OCI-LY1 (cell line): ENCODE measurements around the gene ZBTB46.
"Not testable (repeated sequence)": the region's sequence is repeated elsewhere in the genome, so short reads cannot be mapped to it uniquely, and the experiment has no call there.

Experiments used
- H2AFZ ChIP-seq: fragments of 200-600 bp; sonication (generic), shearing (Covaris generic); 2 replicates; pipeline ENCODE4 v1.6.0; 2014; ENCODE audit warnings: antibody characterized with exemption, mild to moderate bottlenecking, low read length
- H3F3A ChIP-seq: fragments of 200-600 bp; sonication (generic), shearing (Covaris generic); 2 replicates; pipeline ENCODE4 v1.6.0; 2014; ENCODE audit warnings: mild to moderate bottlenecking, antibody characterized with exemption, low read length, moderate library complexity; ENCODE audit not compliant: insufficient read depth
- H3K27ac ChIP-seq: fragments of 200-600 bp; sonication (generic); 2 replicates; pipeline ENCODE4 v1.5.1; 2014; ENCODE audit warnings: low read length, mixed run types, mild to moderate bottlenecking, low read depth; ENCODE audit not compliant: poor library complexity, severe bottlenecking
- H3K27me3 ChIP-seq: fragments of 200-600 bp; sonication (generic); 2 replicates; pipeline ENCODE4 v1.6.0; 2014; ENCODE audit warnings: antibody characterized with exemption, mild to moderate bottlenecking, low read length, moderate library complexity; ENCODE audit not compliant: insufficient read depth
- H3K36me3 ChIP-seq: fragments of 200-600 bp; sonication (generic); 2 replicates; pipeline ENCODE4 v1.6.1; 2014; ENCODE audit warnings: mild to moderate bottlenecking, antibody characterized with exemption, low read length, moderate library complexity, mixed read lengths; ENCODE audit not compliant: insufficient read depth
- H3K4me1 ChIP-seq: fragments of 200-600 bp; sonication (generic); 2 replicates; pipeline ENCODE4 v1.5.1; 2014; ENCODE audit warnings: mild to moderate bottlenecking, low read length, moderate library complexity; ENCODE audit not compliant: insufficient read depth, severe bottlenecking
- H3K4me2 ChIP-seq: fragments of 200-600 bp; sonication (generic), shearing (Covaris generic); 2 replicates; pipeline ENCODE4 v1.6.1; 2014; ENCODE audit warnings: low read length
- H3K4me3 ChIP-seq: fragments of 200-600 bp; sonication (generic); 2 replicates; pipeline ENCODE4 v1.5.1; 2014; ENCODE audit warnings: low read length, low read depth, mild to moderate bottlenecking, mixed read lengths; ENCODE audit not compliant: poor library complexity, severe bottlenecking
- H3K79me2 ChIP-seq: fragments of 200-600 bp; shearing (Covaris generic); 2 replicates; pipeline ENCODE4 v1.6.1; 2016; ENCODE audit warnings: mixed run types, low read length, mixed read lengths; ENCODE audit not compliant: insufficient read depth
- H3K9ac ChIP-seq: fragments of 200-600 bp; sonication (generic), shearing (Covaris generic); 2 replicates; pipeline ENCODE4 v1.6.1; 2014; ENCODE audit warnings: mild to moderate bottlenecking, low read length, mixed read lengths
- H3K9me2 ChIP-seq: fragments of 200-600 bp; sonication (generic), shearing (Covaris generic); 2 replicates; pipeline ENCODE4 v1.6.1; 2014; ENCODE audit warnings: low read depth, mild to moderate bottlenecking, low read length, mixed read lengths
- H3K9me3 ChIP-seq: fragments of 200-600 bp; shearing (Covaris generic); 2 replicates; pipeline ENCODE4 v1.6.1; 2014; ENCODE audit warnings: low read length, mixed read lengths
- H4K20me1 ChIP-seq: fragments of 200-600 bp; sonication (generic), shearing (Covaris generic); 2 replicates; pipeline ENCODE4 v1.6.0; 2016; ENCODE audit warnings: mild to moderate bottlenecking, low read length; ENCODE audit not compliant: insufficient read depth
- EZH2 ChIP-seq: fragments of 200-600 bp; sonication (generic), shearing (Covaris generic); IDR thresholded peaks from 2 replicates; pipeline ENCODE4 v1.8.0; 2017; ENCODE audit warnings: borderline replicate concordance, mixed run types, mild to moderate bottlenecking, antibody characterized with exemption, low read length, moderate library complexity, mixed read lengths
- TF ChIP-seq, protein P1 (sequence below): fragments of 200-600 bp; sonication (generic), shearing (Covaris generic); IDR thresholded peaks from 2 replicates; pipeline ENCODE4 v1.5.1; 2017; ENCODE audit warnings: mild to moderate bottlenecking, antibody characterized with exemption, low read length, moderate library complexity, mixed read lengths

ZBTB46 gene

GRCh38 chr20:63876489-63877036, 45.5 kb upstream of the ZBTB46 start:
- no peak overlapping the region for H3K27ac ChIP-seq
- H3K9me2 ChIP-seq, result no peaks in the 10 kb centered on the region
- no peak overlapping the region for H3K4me2 ChIP-seq
- H3K27me3 ChIP-seq, result no peaks in the 10 kb centered on the region
- H3K4me3 ChIP-seq, result no peak overlapping the region
- peaks cover 72% of the 10 kb centered on the region for H3K36me3 ChIP-seq
- H3K79me2 ChIP-seq, result no peaks in the 10 kb centered on the region
- H4K20me1 ChIP-seq, result no peaks in the 10 kb centered on the region
- no peaks in the 10 kb centered on the region for H3K9me3 ChIP-seq
- H3K9ac ChIP-seq, result no peak overlapping the region
- TF ChIP-seq, protein P1, sequence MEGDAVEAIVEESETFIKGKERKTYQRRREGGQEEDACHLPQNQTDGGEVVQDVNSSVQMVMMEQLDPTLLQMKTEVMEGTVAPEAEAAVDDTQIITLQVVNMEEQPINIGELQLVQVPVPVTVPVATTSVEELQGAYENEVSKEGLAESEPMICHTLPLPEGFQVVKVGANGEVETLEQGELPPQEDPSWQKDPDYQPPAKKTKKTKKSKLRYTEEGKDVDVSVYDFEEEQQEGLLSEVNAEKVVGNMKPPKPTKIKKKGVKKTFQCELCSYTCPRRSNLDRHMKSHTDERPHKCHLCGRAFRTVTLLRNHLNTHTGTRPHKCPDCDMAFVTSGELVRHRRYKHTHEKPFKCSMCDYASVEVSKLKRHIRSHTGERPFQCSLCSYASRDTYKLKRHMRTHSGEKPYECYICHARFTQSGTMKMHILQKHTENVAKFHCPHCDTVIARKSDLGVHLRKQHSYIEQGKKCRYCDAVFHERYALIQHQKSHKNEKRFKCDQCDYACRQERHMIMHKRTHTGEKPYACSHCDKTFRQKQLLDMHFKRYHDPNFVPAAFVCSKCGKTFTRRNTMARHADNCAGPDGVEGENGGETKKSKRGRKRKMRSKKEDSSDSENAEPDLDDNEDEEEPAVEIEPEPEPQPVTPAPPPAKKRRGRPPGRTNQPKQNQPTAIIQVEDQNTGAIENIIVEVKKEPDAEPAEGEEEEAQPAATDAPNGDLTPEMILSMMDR, result no peak
- TF ChIP-seq EZH2, result no peak
- no peak overlapping the region for H2AFZ ChIP-seq
- H3K4me1 ChIP-seq, result no peaks in the 10 kb centered on the region
- H3F3A ChIP-seq, result no peaks in the 10 kb centered on the region

- H2AFZ ChIP-seq, H3K9me3 ChIP-seq, H4K20me1 ChIP-seq, H3K4me2 ChIP-seq, H3K27me3 ChIP-seq, H3K27ac ChIP-seq, H3K4me1 ChIP-seq, H3F3A ChIP-seq, H3K79me2 ChIP-seq, H3K9me2 ChIP-seq, H3K9ac ChIP-seq, H3K4me3 ChIP-seq: not testable (repeated sequence)
- H3K36me3 ChIP-seq, result peaks cover 82% of the 10 kb centered on the region
Measured at GRCh38 chr20:63874241-63874640, 43.2 kb upstream of the ZBTB46 start.

DNA sequence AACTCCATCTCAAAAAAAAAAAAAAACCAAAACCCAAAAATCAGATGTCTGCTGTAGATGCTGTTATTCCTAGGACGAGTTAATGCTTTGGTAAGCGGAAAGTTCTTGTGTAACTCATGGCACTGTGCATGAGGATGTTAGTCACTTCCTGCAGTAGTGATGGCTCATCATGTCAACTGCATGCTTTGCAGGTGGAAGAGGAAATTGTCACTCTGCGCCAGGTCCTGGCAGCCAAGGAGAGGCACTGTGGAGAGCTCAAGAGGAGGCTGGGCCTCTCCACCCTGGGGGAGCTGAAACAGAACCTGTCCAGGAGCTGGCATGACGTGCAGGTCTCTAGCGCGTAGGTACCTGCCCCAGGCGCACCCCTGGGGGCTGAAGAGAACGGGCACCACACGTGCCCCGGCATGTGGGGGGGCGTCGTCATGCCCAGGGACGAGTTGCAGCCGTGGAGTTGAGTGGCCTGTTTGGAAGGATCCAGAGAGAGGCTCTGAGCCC, 42.5 kb upstream of the ZBTB46 start:
- Histone ChIP-seq H3F3A (no peaks in the 10 kb centered on the region), H3K4me1 (no peaks in the 10 kb centered on the region), H3K9ac (no peak overlapping the region), H4K20me1 (no peaks in the 10 kb centered on the region), H3K9me2 (no peaks in the 10 kb centered on the region), H3K4me3 (no peak overlapping the region), H2AFZ (no peak overlapping the region), H3K9me3 (no peaks in the 10 kb centered on the region), H3K36me3 (peaks cover 80% of the 10 kb centered on the region), H3K4me2 (no peak overlapping the region), H3K27ac (no peak overlapping the region), H3K27me3 (no peaks in the 10 kb centered on the region), H3K79me2 (no peaks in the 10 kb centered on the region)
- TF ChIP-seq EZH2, result no peak
- TF ChIP-seq, protein P1, result no peak

- peaks cover 10% of the 10 kb centered on the region for H3K79me2 ChIP-seq
Measured at GRCh38 chr20:63868264-63868663, 37.2 kb upstream of the ZBTB46 start.

DNA sequence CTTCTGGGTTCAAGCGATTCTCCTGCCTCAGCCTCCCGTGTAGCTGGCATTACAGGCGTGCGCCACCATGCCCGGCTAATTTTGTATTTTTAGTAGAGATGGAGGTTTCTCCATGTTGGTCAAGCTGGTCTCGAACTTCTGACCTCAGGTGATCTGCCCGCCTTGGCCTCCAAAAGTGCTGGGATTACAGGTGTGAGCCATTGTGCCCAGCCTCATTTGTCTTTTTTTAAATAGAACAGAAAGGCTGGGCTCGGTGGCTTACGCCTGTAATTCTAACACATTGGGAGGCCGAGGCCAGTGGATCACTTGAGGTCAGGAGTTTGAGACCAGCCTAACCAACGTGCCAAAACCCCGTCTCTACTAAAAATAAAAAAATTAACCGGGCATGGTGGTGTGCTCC, 36.0 kb upstream of the ZBTB46 start:
- Histone ChIP-seq H3K36me3 (peaks cover 40% of the 10 kb centered on the region), H3K4me1 (peaks cover 22% of the 10 kb centered on the region)
- H3K9me3 ChIP-seq, H3K4me3 ChIP-seq, H3K27ac ChIP-seq, H4K20me1 ChIP-seq, H3K9ac ChIP-seq, H2AFZ ChIP-seq, H3K4me2 ChIP-seq, H3K9me2 ChIP-seq, H3K27me3 ChIP-seq, H3K79me2 ChIP-seq, H3F3A ChIP-seq: not testable (repeated sequence)

More at GRCh38 chr20:63868264-63868663, 37.2 kb upstream of the ZBTB46 start:
- H3K9me3 ChIP-seq, result no peaks in the 10 kb centered on the region
- H3K27ac ChIP-seq, result no peak overlapping the region
- H3K4me2 ChIP-seq, result no peak overlapping the region
- no peaks in the 10 kb centered on the region for H3K27me3 ChIP-seq
- H3K4me3 ChIP-seq, result no peak overlapping the region
- no peak overlapping the region for H3K9ac ChIP-seq
- H3K4me1 ChIP-seq, result peaks cover 21% of the 10 kb centered on the region
- no peak overlapping the region for H2AFZ ChIP-seq
- H3K36me3 ChIP-seq, result peaks cover 36% of the 10 kb centered on the region
- H3F3A ChIP-seq, result no peaks in the 10 kb centered on the region
- TF ChIP-seq, protein P1, result no peak
- TF ChIP-seq EZH2, result no peak
- no peaks in the 10 kb centered on the region for H3K9me2 ChIP-seq
- no peaks in the 10 kb centered on the region for H4K20me1 ChIP-seq
